ENCODE data around the gene KCNF1.

- TF ChIP-seq CTCF (IDR thresholded peaks at IDR 0.05) (no peak), EZH2 (IDR thresholded peaks at IDR 0.05) (no peak)
These were observed 19.4 kb upstream of the KCNF1 start for GRCh38 chr2:10892316-10892715.
